OCI-LY7 (cell line): Measurements from ENCODE around the gene SWT1.

Source experiments
- EZH2phosphoT487 ChIP-seq: fragments of 200-600 bp; sonication (generic); IDR thresholded peaks from 2 replicates; pipeline ENCODE4 v1.6.1; 2018; ENCODE audit warnings: low read depth, borderline replicate concordance, mild to moderate bottlenecking, mixed run types, antibody characterized with exemption, low read length, moderate library complexity, mixed read lengths
- TF ChIP-seq, protein P1 (sequence below): fragments of 200-600 bp; sonication (generic); conservative IDR thresholded peaks from 2 replicates; pipeline ENCODE4 v1.5.1; 2014; ENCODE audit warnings: mild to moderate bottlenecking, antibody characterized with exemption, low read length, moderate library complexity, mixed read lengths

- TF ChIP-seq, protein P1, sequence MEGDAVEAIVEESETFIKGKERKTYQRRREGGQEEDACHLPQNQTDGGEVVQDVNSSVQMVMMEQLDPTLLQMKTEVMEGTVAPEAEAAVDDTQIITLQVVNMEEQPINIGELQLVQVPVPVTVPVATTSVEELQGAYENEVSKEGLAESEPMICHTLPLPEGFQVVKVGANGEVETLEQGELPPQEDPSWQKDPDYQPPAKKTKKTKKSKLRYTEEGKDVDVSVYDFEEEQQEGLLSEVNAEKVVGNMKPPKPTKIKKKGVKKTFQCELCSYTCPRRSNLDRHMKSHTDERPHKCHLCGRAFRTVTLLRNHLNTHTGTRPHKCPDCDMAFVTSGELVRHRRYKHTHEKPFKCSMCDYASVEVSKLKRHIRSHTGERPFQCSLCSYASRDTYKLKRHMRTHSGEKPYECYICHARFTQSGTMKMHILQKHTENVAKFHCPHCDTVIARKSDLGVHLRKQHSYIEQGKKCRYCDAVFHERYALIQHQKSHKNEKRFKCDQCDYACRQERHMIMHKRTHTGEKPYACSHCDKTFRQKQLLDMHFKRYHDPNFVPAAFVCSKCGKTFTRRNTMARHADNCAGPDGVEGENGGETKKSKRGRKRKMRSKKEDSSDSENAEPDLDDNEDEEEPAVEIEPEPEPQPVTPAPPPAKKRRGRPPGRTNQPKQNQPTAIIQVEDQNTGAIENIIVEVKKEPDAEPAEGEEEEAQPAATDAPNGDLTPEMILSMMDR = no peak
- no peak for TF ChIP-seq EZH2phosphoT487
Observed at GRCh38 chr1:185154912-185155513, 2.0 kb upstream of the SWT1 start.
